HepG2 (cell line): ENCODE data around the gene RPS19BP1. TPM values are rescaled to one million over a fixed set of nuclear protein-coding genes. Genes with fewer than 3 reads are reported as not detected.

ENCODE experiments used
- ADNP ChIP-seq: sonication (generic); formaldehyde crosslinking; IDR thresholded peaks from 2 replicates; pipeline ENCODE4 v1.4.0; 2020; ENCODE audit warnings: missing genetic modification reagents
- ARID4A ChIP-seq: sonication (generic); formaldehyde crosslinking; IDR thresholded peaks from 2 replicates; pipeline ENCODE4 v1.5.0; 2020; ENCODE audit warnings: mild to moderate bottlenecking, missing genetic modification reagents, borderline replicate concordance
- BRCA1 ChIP-seq: sonication (generic); formaldehyde crosslinking; IDR thresholded peaks from 2 replicates; pipeline ENCODE4 v1.4.0; 2020; ENCODE audit warnings: missing genetic modification reagents
- FOXO1 ChIP-seq: sonication (generic); formaldehyde crosslinking; IDR thresholded peaks from 2 replicates; pipeline ENCODE4 v1.4.0; 2020; ENCODE audit warnings: missing genetic modification reagents
- GATAD2A ChIP-seq: IDR thresholded peaks from 2 replicates; pipeline ENCODE4 v1.6.1; 2016
- GRHL1 ChIP-seq: sonication (generic); formaldehyde crosslinking; conservative IDR thresholded peaks from 2 replicates; pipeline ENCODE4 v1.8.0; 2022; ENCODE audit warnings: missing genetic modification reagents
- HBP1 ChIP-seq: IDR thresholded peaks from 2 replicates; pipeline ENCODE4 v1.6.1; 2016; ENCODE audit warnings: low read depth, control low read depth
- KAT2B ChIP-seq: fragments of 150-350 bp; IDR thresholded peaks from 2 replicates; pipeline ENCODE4 v1.6.1; 2014; ENCODE audit warnings: low read depth, low read length, borderline replicate concordance
- MAX ChIP-seq: IDR thresholded peaks from 2 replicates; pipeline ENCODE4 v1.6.1; 2012; ENCODE audit warnings: inconsistent platforms
- MXD3 ChIP-seq: IDR thresholded peaks from 2 replicates; pipeline ENCODE4 v1.6.1; 2016; ENCODE audit warnings: mild to moderate bottlenecking, missing biosample characterization, missing genetic modification reagents
- MYC ChIP-seq: sonication (generic); formaldehyde crosslinking; IDR thresholded peaks from 2 replicates; pipeline ENCODE4 v1.9.0; 2021; ENCODE audit warnings: missing genetic modification reagents, borderline replicate concordance
- SOX5 ChIP-seq: IDR thresholded peaks from 2 replicates; pipeline ENCODE4 v1.6.1; 2016; ENCODE audit warnings: borderline replicate concordance
- SOX6 ChIP-seq, 2 experiments: fragments of 450-650 bp in 1 of 2; sonication (generic) in 1 of 2; formaldehyde crosslinking in 1 of 2; IDR thresholded peaks; 2 replicates each; pipeline versions ENCODE4 v1.4.0 to v1.6.1; 2017 to 2020; ENCODE audit warnings: antibody characterized with exemption in 1 of 2, mild to moderate bottlenecking in 1 of 2, missing genetic modification reagents in 1 of 2
- YEATS4 ChIP-seq: sonication (generic); formaldehyde crosslinking; IDR thresholded peaks from 2 replicates; pipeline ENCODE4 v1.4.0; 2020; ENCODE audit warnings: missing genetic modification reagents, borderline replicate concordance
- ZBED4 ChIP-seq: sonication (generic); formaldehyde crosslinking; IDR thresholded peaks from 2 replicates; pipeline ENCODE4 v1.4.0; 2020; ENCODE audit warnings: missing genetic modification reagents, borderline replicate concordance
- ZFAT ChIP-seq: sonication (generic); formaldehyde crosslinking; conservative IDR thresholded peaks from 2 replicates; pipeline ENCODE4 v1.8.1; 2023; ENCODE audit warnings: missing genetic modification reagents, inconsistent platforms
- polyA plus RNA-seq, 8 experiments: library from polyadenylated mRNA; depleted of rRNA in 3 of 8; stranded (reverse) in 7 of 8; unstranded in 1 of 8; fragments of >200 nt; fragmentation: Illumina TruSeq in 4 of 8; extraction: Trizol in 4 of 8; gene quantifications; 2 replicates each; pipeline versions ENCODE4 v1.2.1 to v1.2.3, GENCODE V29; 2011 to 2016; ENCODE audit warnings: low read depth in 4 of 8, missing spikeins in 1 of 8, mixed read lengths in 1 of 8; ENCODE audit not compliant: insufficient read depth in 1 of 8
- total RNA-seq, 5 experiments: library from RNA; depleted of rRNA; stranded (reverse); fragments of >200 nt; fragmentation: Illumina TruSeq; extraction: Trizol; gene quantifications; 2 replicates each; pipeline ENCODE4 v1.2.3, GENCODE V29; 2016; ENCODE audit warnings: low read depth in 1 of 5

RPS19BP1 gene
- total and polyA plus RNA-seq, 2 of the 13 experiments (the other 11 are each of a cell fraction or from before 2014, with no cell fraction given) = 44.3 to 81.3 TPM

- TF ChIP-seq GRHL1 (CRISPR knock-in tag) (no peak), ADNP (CRISPR knock-in tag) (no peak), YEATS4 (CRISPR knock-in tag) (peak; percentile 89), MYC (CRISPR knock-in tag) (peak; percentile 99), BRCA1 (CRISPR knock-in tag) (0 out of 2 replicates have a peak, but pooled peaks have one; percentile 48), MAX (peak; percentile 98), ZFAT (CRISPR knock-in tag) (no peak), GATAD2A (peak; percentile 54), SOX5 (0 out of 2 replicates have a peak, but pooled peaks have one; percentile 34), MXD3 (CRISPR knock-in tag) (peak; percentile 79), FOXO1 (peak; percentile 75), SOX6 (IDR thresholded peaks at IDR 0.05) (no peak), SOX6 (CRISPR knock-in tag; IDR thresholded peaks at IDR 0.05) (peak; percentile 8; the same call in 1 of the 2 replicates), KAT2B (no peak), ZBED4 (CRISPR knock-in tag) (peak; percentile 51; the same call in 1 of the 2 replicates), ARID4A (peak; percentile 79; the same call in 1 of the 2 replicates), HBP1 (CRISPR knock-in tag) (0 out of 2 replicates have a peak, but pooled peaks have one; percentile 60)
These were observed 30.3 kb downstream of the RPS19BP1 start, which contains the start of gene MIEF1 (continued) for GRCh38 chr22:39502109-39502788.
